WI38 (cell line): Measurements from ENCODE around the gene PLK4.

Source experiments
- H3K4me3 ChIP-seq: 2 replicates; pipeline ENCODE4 v1.5.1; 2011; ENCODE audit warnings: low read depth, mild to moderate bottlenecking, control low read depth, low read length
- CTCF ChIP-seq: IDR thresholded peaks from 2 replicates; pipeline ENCODE4 v1.5.1; 2012; ENCODE audit warnings: low read depth, mild to moderate bottlenecking, control low read depth, low read length

PLK4 gene

GRCh38 chr4:127849505-127850234, 31.0 kb upstream of the PLK4 start:
- H3K4me3 ChIP-seq, result no peak overlapping the region
- no peak for TF ChIP-seq CTCF

- no peak overlapping the region for H3K4me3 ChIP-seq
- TF ChIP-seq CTCF, result no peak
Measured at GRCh38 chr4:127852661-127853060, 28.0 kb upstream of the PLK4 start.

GRCh38 chr4:127856196-127856812, 24.4 kb upstream of the PLK4 start:
- H3K4me3 ChIP-seq, result no peak overlapping the region
- TF ChIP-seq CTCF, result no peak

GRCh38 chr4:127856813-127857447, 23.8 kb upstream of the PLK4 start:
- H3K4me3 ChIP-seq, result no peak overlapping the region
- TF ChIP-seq CTCF, result no peak

- no peak for TF ChIP-seq CTCF
Measured at GRCh38 chr4:127857641-127858040, 23.1 kb upstream of the PLK4 start.

GRCh38 chr4:127868196-127868595, 12.5 kb upstream of the PLK4 start:
- no peak overlapping the region for H3K4me3 ChIP-seq
- TF ChIP-seq CTCF, result no peak

More at GRCh38 chr4:127857641-127858040, 23.1 kb upstream of the PLK4 start:
- H3K4me3 ChIP-seq, result no peak overlapping the region

- no peak for TF ChIP-seq CTCF
- H3K4me3 ChIP-seq, result no peak overlapping the region
Measured at GRCh38 chr4:127870281-127870680, 10.4 kb upstream of the PLK4 start.
